ENCODE results near the gene ZNF235.

DNA sequence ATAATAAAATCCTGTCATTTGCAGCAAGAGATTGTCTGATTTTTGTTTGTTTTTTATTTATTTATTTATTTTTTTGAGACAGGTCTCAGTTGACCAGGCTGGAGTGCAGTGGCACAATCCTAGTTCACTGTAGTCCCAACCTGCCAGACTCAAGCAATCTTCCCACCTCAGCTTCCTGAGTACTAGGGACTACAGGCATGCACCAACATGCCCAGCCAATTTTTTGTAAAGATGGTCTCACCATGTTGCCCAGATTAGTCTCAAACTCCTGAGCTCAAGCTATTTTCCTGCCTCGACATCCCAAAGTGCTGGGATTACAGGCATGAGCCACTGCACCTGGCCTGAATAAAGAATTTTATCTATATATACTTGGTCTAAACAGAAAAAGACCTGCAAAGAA lies 27.5 kb downstream of the ZNF235 start:
- TF ChIP-seq CTCF (IDR thresholded peaks at IDR 0.05) (no peak), POLR2A (IDR thresholded peaks at IDR 0.05; ENCODE audit: low read length) (no peak), HOXA7 (CRISPR knock-in tag; IDR thresholded peaks at IDR 0.05) (no peak), KDM5A (IDR thresholded peaks at IDR 0.05) (no peak), ZNF302 (CRISPR knock-in tag; IDR thresholded peaks at IDR 0.05) (no peak), RFX5 (IDR thresholded peaks at IDR 0.05) (no peak), SMC3 (IDR thresholded peaks at IDR 0.05) (no peak), RAD21 (conservative IDR thresholded peaks at IDR 0.05 in 1 of 2, IDR thresholded peaks at IDR 0.05 in 1 of 2) (no peak), RCOR1 (IDR thresholded peaks at IDR 0.05; ENCODE audit: low read depth, low read length) (no peak), GATA3 (IDR thresholded peaks at IDR 0.05; ENCODE audit: borderline replicate concordance) (no peak), PHF8 (IDR thresholded peaks at IDR 0.05; ENCODE audit: borderline replicate concordance, low read depth) (no peak), MAX (IDR thresholded peaks at IDR 0.05) (no peak)
- TF ChIP-seq, protein P1, sequence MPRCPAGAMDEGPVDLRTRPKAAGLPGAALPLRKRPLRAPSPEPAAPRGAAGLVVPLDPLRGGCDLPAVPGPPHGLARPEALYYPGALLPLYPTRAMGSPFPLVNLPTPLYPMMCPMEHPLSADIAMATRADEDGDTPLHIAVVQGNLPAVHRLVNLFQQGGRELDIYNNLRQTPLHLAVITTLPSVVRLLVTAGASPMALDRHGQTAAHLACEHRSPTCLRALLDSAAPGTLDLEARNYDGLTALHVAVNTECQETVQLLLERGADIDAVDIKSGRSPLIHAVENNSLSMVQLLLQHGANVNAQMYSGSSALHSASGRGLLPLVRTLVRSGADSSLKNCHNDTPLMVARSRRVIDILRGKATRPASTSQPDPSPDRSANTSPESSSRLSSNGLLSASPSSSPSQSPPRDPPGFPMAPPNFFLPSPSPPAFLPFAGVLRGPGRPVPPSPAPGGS (IDR thresholded peaks at IDR 0.05) = no peak
- TF ChIP-seq, protein P2, sequence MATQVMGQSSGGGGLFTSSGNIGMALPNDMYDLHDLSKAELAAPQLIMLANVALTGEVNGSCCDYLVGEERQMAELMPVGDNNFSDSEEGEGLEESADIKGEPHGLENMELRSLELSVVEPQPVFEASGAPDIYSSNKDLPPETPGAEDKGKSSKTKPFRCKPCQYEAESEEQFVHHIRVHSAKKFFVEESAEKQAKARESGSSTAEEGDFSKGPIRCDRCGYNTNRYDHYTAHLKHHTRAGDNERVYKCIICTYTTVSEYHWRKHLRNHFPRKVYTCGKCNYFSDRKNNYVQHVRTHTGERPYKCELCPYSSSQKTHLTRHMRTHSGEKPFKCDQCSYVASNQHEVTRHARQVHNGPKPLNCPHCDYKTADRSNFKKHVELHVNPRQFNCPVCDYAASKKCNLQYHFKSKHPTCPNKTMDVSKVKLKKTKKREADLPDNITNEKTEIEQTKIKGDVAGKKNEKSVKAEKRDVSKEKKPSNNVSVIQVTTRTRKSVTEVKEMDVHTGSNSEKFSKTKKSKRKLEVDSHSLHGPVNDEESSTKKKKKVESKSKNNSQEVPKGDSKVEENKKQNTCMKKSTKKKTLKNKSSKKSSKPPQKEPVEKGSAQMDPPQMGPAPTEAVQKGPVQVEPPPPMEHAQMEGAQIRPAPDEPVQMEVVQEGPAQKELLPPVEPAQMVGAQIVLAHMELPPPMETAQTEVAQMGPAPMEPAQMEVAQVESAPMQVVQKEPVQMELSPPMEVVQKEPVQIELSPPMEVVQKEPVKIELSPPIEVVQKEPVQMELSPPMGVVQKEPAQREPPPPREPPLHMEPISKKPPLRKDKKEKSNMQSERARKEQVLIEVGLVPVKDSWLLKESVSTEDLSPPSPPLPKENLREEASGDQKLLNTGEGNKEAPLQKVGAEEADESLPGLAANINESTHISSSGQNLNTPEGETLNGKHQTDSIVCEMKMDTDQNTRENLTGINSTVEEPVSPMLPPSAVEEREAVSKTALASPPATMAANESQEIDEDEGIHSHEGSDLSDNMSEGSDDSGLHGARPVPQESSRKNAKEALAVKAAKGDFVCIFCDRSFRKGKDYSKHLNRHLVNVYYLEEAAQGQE (IDR thresholded peaks at IDR 0.05) = no peak
